Vagina (tissue), 2 donors: Measurements from ENCODE around the gene LITAFD.

Source experiments
- CTCF ChIP-seq, 3 experiments: fragments of 450-650 bp in 2 of 3; fragments of 200-600 bp in 1 of 3; sonication (generic) in 1 of 3; IDR thresholded peaks; one replicate each; pipeline ENCODE4 v1.5.1; 2017 to 2019; ENCODE audit warnings: antibody characterized with exemption in 3 of 3, mild to moderate bottlenecking in 2 of 3, moderate library complexity in 2 of 3
- POLR2A ChIP-seq, 2 donors: fragments of 450-650 bp; IDR thresholded peaks; one replicate each; pipeline ENCODE4 v1.6.1; 2017; ENCODE audit warnings: antibody characterized with exemption in 2 of 2, mild to moderate bottlenecking in 2 of 2, moderate library complexity in 2 of 2

- peak in 1 of 2 donors; percentile 81 for TF ChIP-seq POLR2A (IDR thresholded peaks at IDR 0.05)
- TF ChIP-seq CTCF (IDR thresholded peaks at IDR 0.05) = no peak
Observed at GRCh38 chr16:8868416-8869211, 13.5 kb upstream of the LITAFD start, which contains the start of gene CARHSP1.
